Left renal pelvis (tissue), 4 donors: ENCODE measurements around the gene DCAF10. TPM values are rescaled to one million over a fixed set of nuclear protein-coding genes. Genes with fewer than 3 reads are reported as not detected.
"Not testable (repeated sequence)": the region's sequence is repeated elsewhere in the genome, so short reads cannot be mapped to it uniquely, and the experiment has no call there.

Experiments used
- DNase-seq, 4 donors: peaks; one replicate each; pipeline ENCODE4 v3.0.0-alpha.2; 2013; ENCODE audit warnings: low read depth in 4 of 4, low spot score in 3 of 4
- polyA plus RNA-seq, 4 donors: library from polyadenylated mRNA; unstranded; fragments of 120-200 nt; gene quantifications; one replicate each; pipeline ENCODE4 v1.2.1, GENCODE V29; 2013; ENCODE audit not compliant: insufficient read length in 4 of 4

DCAF10 gene
- polyA plus RNA-seq, 4 donors, result 31.9 to 36.0 (median 35.1) TPM

- DNase-seq, result no peak
Measured at GRCh38 chr9:37906312-37907239, 106.0 kb downstream of the DCAF10 start.

- DNase-seq, result no peak
Measured at GRCh38 chr9:37908283-37908682, 107.7 kb downstream of the DCAF10 start.

- DNase-seq, result no peak
Measured at GRCh38 chr9:37908698-37909186, 108.1 kb downstream of the DCAF10 start.

GRCh38 chr9:37909326-37909725 is 108.7 kb downstream of the DCAF10 start:
- no peak for DNase-seq

GRCh38 chr9:37909836-37910235 is 109.2 kb downstream of the DCAF10 start:
- DNase-seq, result not testable (repeated sequence)

- no peak for DNase-seq
Measured at GRCh38 chr9:37910271-37910670, 109.7 kb downstream of the DCAF10 start.

GRCh38 chr9:37911271-37911681 is 110.7 kb downstream of the DCAF10 start:
- no peak for DNase-seq

GRCh38 chr9:37913480-37914153 is 113.0 kb downstream of the DCAF10 start:
- DNase-seq, result peak; percentile 70 to 82 (median 73)

GRCh38 chr9:37914154-37914551 is 113.6 kb downstream of the DCAF10 start:
- no peak for DNase-seq

GRCh38 chr9:37914701-37915358 is 114.2 kb downstream of the DCAF10 start:
- DNase-seq, result no peak

GRCh38 chr9:37915911-37916470 is 115.4 kb downstream of the DCAF10 start:
- DNase-seq, result no peak

GRCh38 chr9:37916471-37917312 is 116.1 kb downstream of the DCAF10 start:
- no peak for DNase-seq

Other genes starting within 250 kb of the DCAF10 start
- gene FBXO10, start 224.4 kb upstream of the DCAF10 start, polyA plus RNA-seq, result 10 to 100 TPM; 12.7 to 14.1 (median 13.9) TPM
- gene TOMM5, start 208.2 kb upstream of the DCAF10 start, polyA plus RNA-seq, result 100 to 1,000 TPM; 100 to 137 (median 119) TPM
- 1 to 10 TPM in 1 of 4 donors, under 1 TPM in 3; 0.72 to 1.3 (median 0.81) TPM for gene FRMPD1, start 149.8 kb upstream of the DCAF10 start, polyA plus RNA-seq
- gene TRMT10B, start 47.0 kb upstream of the DCAF10 start, polyA plus RNA-seq, result 10 to 100 TPM; 12.8 to 25.2 (median 16.4) TPM
- 10 to 100 TPM; 36.5 to 45.4 (median 38.7) TPM for gene EXOSC3, start 15.7 kb upstream of the DCAF10 start, polyA plus RNA-seq
- 10 to 100 TPM; 16.1 to 20.3 (median 16.8) TPM for gene SLC25A51, start 103.3 kb downstream of the DCAF10 start, polyA plus RNA-seq